Gastroesophageal sphincter (tissue), 3 donors: ENCODE results near the gene ACAN.

Experiments used
- CTCF ChIP-seq, 4 experiments: fragments of 200-600 bp in 2 of 4; fragments of 450-650 bp in 2 of 4; sonication (generic) in 1 of 4; IDR thresholded peaks; one replicate each; pipeline ENCODE4 v1.5.1; 2017 to 2019; ENCODE audit warnings: antibody characterized with exemption in 4 of 4, mild to moderate bottlenecking in 2 of 4, moderate library complexity in 2 of 4
- POLR2A ChIP-seq, 2 donors: fragments of 450-650 bp; IDR thresholded peaks; one replicate each; pipeline ENCODE4 v1.6.1; 2017; ENCODE audit warnings: antibody characterized with exemption in 2 of 2, mild to moderate bottlenecking in 2 of 2, moderate library complexity in 1 of 2
- POLR2AphosphoS5 ChIP-seq: sonication (generic); formaldehyde crosslinking; IDR thresholded peaks from one replicate; pipeline ENCODE4 v1.6.1; 2017; ENCODE audit warnings: antibody characterized with exemption

- TF ChIP-seq CTCF (IDR thresholded peaks at IDR 0.05), result no peak
- no peak for TF ChIP-seq POLR2A (IDR thresholded peaks at IDR 0.05)
- TF ChIP-seq POLR2AphosphoS5, result no peak
These were observed 320 bp upstream of the ACAN start for GRCh38 chr15:88802991-88803240.
